Smooth muscle cell of the umbilical artery (primary cell): ENCODE data around the gene OR2L5. TPM values are rescaled to one million over a fixed set of nuclear protein-coding genes. Genes with fewer than 3 reads are reported as not detected.

ENCODE experiments used
- total RNA-seq: library from RNA; depleted of rRNA; stranded (reverse); fragments of >200 nt; gene quantifications from 2 replicates; pipeline ENCODE4 v1.2.3, GENCODE V29; 2014

OR2L5 gene
- not detected in 2 replicates for total RNA-seq

DNA sequence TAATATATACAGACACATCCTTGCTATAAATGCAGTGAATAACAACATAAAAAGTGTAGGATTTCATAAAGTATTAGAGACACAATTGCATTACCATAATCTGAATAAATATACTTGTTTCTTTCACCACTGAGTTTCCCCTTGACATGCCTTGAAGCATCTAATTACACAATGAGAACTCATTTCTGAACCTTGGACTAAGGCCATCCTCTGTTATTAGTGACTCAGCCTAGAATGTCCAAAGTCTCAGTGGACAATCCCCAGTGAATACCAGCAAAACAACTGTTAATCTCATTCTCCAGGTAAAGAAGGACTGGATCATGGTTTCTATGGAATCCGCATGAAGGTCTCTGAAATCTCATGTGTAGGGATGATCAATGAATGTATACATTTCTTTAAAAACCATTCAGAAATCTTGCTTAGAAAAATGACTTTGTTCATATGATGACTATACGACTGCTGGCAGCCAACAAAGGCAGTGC lies at the start of gene OR2L5:
TSS of gene OR2L5 (plus strand) at position 432 of the 482 bp plus-strand sequence. CDS start 8,288 bp downstream, outside the sequence.

GRCh38 chr1:247964933-247965332 lies 48.5 kb upstream of the OR2L5 start, which contains the start of gene OR2AK2:
OR2AK2 (plus strand) TSS chr1:247965233; CDS start chr1:247965377, 144 bp downstream.

DNA sequence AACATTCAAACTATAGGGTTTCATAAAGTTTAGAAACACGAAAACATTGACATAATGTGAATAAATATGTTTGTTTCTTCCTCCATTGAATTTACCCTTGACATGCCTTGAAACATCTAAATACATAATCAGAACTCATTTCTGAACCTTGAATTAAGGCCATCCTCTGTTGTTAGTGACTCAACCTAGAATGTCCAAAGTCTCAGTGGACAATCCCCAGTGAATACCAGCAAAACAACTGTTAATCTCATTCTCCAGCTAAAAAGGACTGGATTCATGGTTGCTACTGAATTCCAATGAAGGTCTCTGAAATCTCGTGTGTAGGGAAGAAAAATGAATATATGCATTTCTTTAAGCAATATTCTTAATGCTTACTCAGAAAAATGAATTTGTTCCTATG lies 16.3 kb downstream of the OR2L5 start, which contains the start of gene OR2L2:
TSS of gene OR2L2 (plus strand) at position 301 of the 400 bp plus-strand sequence. CDS start 8,198 bp downstream, outside the sequence.

DNA sequence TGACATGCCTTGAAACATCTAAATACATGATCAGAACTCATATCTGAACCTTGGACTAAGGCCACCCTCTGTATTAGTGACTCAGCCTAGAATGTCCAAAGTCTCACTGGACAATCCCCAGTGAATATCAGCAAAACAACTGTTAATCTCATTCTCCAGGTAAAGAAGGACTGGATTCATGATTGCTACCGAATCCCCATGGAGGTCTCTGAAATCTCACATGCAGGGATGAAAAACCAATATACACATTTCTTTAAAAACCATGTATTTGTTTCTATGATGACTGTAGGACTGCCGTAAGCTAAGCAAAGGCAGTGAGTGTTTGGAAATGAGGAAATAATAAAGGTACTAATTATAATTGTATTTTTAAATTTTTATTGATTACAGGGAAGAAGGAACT lies 33.1 kb downstream of the OR2L5 start, which contains the start of gene OR2L3:
TSS of gene OR2L3 (plus strand) at position 301 of the 400 bp plus-strand sequence. CDS start 13,846 bp downstream, outside the sequence.

Other genes with a start within 250 kb of the OR2L5 start
- not detected in 2 replicates for gene OR14A16, start 189.5 kb upstream of the OR2L5 start, total RNA-seq
- gene OR11L1, start 171.8 kb upstream of the OR2L5 start, total RNA-seq, result not detected in 2 replicates
- gene TRIM58, start 156.5 kb upstream of the OR2L5 start, total RNA-seq, result 0.05 TPM in 1 of 2 replicates, not detected in the other
- not detected in 2 replicates for gene OR2W3, start 118.1 kb upstream of the OR2L5 start, total RNA-seq
- gene OR2T8, start 93.4 kb upstream of the OR2L5 start, total RNA-seq, result not detected in 2 replicates
- gene OR2AJ1, start 88.8 kb upstream of the OR2L5 start, total RNA-seq, result not detected in 2 replicates
- gene OR2L8, start 64.8 kb upstream of the OR2L5 start, total RNA-seq, result not detected in 2 replicates
- not detected in 2 replicates for gene OR2AK2, start 48.4 kb upstream of the OR2L5 start, total RNA-seq
- gene OR2L2, start 16.4 kb downstream of the OR2L5 start, total RNA-seq, result not detected in 2 replicates
- gene OR2L3, start 33.2 kb downstream of the OR2L5 start, total RNA-seq, result not detected in 2 replicates
- not detected in 2 replicates for gene OR2L13, start 81.5 kb downstream of the OR2L5 start, total RNA-seq
- not detected in 2 replicates for gene OR2M5, start 131.5 kb downstream of the OR2L5 start, total RNA-seq
- gene OR2M2, start 161.2 kb downstream of the OR2L5 start, total RNA-seq, result not detected in 2 replicates
- gene OR2M3, start 183.6 kb downstream of the OR2L5 start, total RNA-seq, result not detected in 2 replicates
- not detected in 2 replicates for gene OR2M4, start 217.8 kb downstream of the OR2L5 start, total RNA-seq